Activated T-cell treated with anti-CD3 and anti-CD28 coated beads, Interleukin-2, amount 50 U/mL, for 4 hours (primary cell): Measurements from ENCODE around the gene KCNH3. TPM values are rescaled to one million over a fixed set of nuclear protein-coding genes. Genes with fewer than 3 reads are reported as not detected.

Experiments
- ATAC-seq, 2 donors: fragments of 200-7000 bp; cut with Tn5 transposase; one replicate each; pipeline ENCODE4 v1.10.0; 2021
- DNase-seq: peaks from one replicate; pipeline ENCODE4 v3.0.0-alpha.2; 2020
- H3K27me3 Mint-ChIP-seq: one replicate; pipeline ENCODE4 v1.8.0; 2021; ENCODE audit warnings: low read depth, mixed read lengths
- H3K36me3 Mint-ChIP-seq: one replicate; pipeline ENCODE4 v1.8.0; 2022; ENCODE audit warnings: mixed read lengths; ENCODE audit not compliant: insufficient read depth
- H3K4me1 Mint-ChIP-seq: one replicate; pipeline ENCODE4 v1.8.0; 2021; ENCODE audit warnings: low read depth, mixed read lengths
- H3K4me3 Mint-ChIP-seq: one replicate; pipeline ENCODE4 v1.8.0; 2021; ENCODE audit warnings: mild to moderate bottlenecking, moderate library complexity, mixed read lengths
- H3K9me3 Mint-ChIP-seq: one replicate; pipeline ENCODE4 v1.8.0; 2021; ENCODE audit warnings: mixed read lengths
- total RNA-seq, 3 donors: library from RNA; stranded (reverse); gene quantifications; one replicate each; pipeline ENCODE4 v1.2.1, GENCODE V29; 2021

Gene KCNH3
- total RNA-seq, 3 donors from 2014 or later: 1.6 to 4.0 (median 3.3) TPM

- H3K4me3 Mint-ChIP-seq: no peak overlapping the region
- DNase-seq (no peak), ATAC-seq (peak in 1 of 2 donors; percentile 3)
- H3K27me3 Mint-ChIP-seq: no peaks in the 10 kb centered on the region
- peaks cover 22% of the 10 kb centered on the region for H3K36me3 Mint-ChIP-seq
- H3K9me3 Mint-ChIP-seq: no peaks in the 10 kb centered on the region
- peaks cover 7% of the 10 kb centered on the region for H3K4me1 Mint-ChIP-seq
These were observed 18.5 kb downstream of the KCNH3 start for GRCh38 chr12:49557187-49557916.

- DNase-seq (no peak), ATAC-seq (no peak)
- Mint-ChIP-seq H3K36me3 (peaks cover 25% of the 10 kb centered on the region), H3K9me3 (no peaks in the 10 kb centered on the region), H3K4me1 (peaks cover 7% of the 10 kb centered on the region), H3K4me3 (no peak overlapping the region), H3K27me3 (no peaks in the 10 kb centered on the region)
These were observed 19.0 kb downstream of the KCNH3 start for GRCh38 chr12:49557917-49558215.

GRCh38 chr12:49558526-49558925, 19.7 kb downstream of the KCNH3 start:
- Mint-ChIP-seq H3K9me3 (no peaks in the 10 kb centered on the region), H3K4me3 (no peak overlapping the region), H3K36me3 (peaks cover 28% of the 10 kb centered on the region), H3K27me3 (no peaks in the 10 kb centered on the region), H3K4me1 (peaks cover 7% of the 10 kb centered on the region)
- DNase-seq: no peak
- no peak for ATAC-seq

- DNase-seq: no peak
- Mint-ChIP-seq H3K9me3 (no peaks in the 10 kb centered on the region), H3K4me3 (no peak overlapping the region), H3K27me3 (no peaks in the 10 kb centered on the region), H3K4me1 (peaks cover 13% of the 10 kb centered on the region), H3K36me3 (peaks cover 32% of the 10 kb centered on the region)
- ATAC-seq: no peak
These were observed 20.3 kb downstream of the KCNH3 start for GRCh38 chr12:49559011-49559675.

- peaks cover 24% of the 10 kb centered on the region for H3K4me1 Mint-ChIP-seq
- no peaks in the 10 kb centered on the region for H3K9me3 Mint-ChIP-seq
- ATAC-seq: no peak
- H3K4me3 Mint-ChIP-seq: no peak overlapping the region
- no peaks in the 10 kb centered on the region for H3K27me3 Mint-ChIP-seq
- peaks cover 36% of the 10 kb centered on the region for H3K36me3 Mint-ChIP-seq
- DNase-seq: no peak
These were observed 21.9 kb downstream of the KCNH3 start for GRCh38 chr12:49560695-49561094.

- Mint-ChIP-seq H3K9me3 (no peaks in the 10 kb centered on the region), H3K27me3 (no peaks in the 10 kb centered on the region), H3K36me3 (peaks cover 31% of the 10 kb centered on the region), H3K4me1 (peaks cover 35% of the 10 kb centered on the region), H3K4me3 (no peak overlapping the region)
- DNase-seq (no peak), ATAC-seq (no peak)
These were observed 23.4 kb downstream of the KCNH3 start for GRCh38 chr12:49562233-49562632.

DNA sequence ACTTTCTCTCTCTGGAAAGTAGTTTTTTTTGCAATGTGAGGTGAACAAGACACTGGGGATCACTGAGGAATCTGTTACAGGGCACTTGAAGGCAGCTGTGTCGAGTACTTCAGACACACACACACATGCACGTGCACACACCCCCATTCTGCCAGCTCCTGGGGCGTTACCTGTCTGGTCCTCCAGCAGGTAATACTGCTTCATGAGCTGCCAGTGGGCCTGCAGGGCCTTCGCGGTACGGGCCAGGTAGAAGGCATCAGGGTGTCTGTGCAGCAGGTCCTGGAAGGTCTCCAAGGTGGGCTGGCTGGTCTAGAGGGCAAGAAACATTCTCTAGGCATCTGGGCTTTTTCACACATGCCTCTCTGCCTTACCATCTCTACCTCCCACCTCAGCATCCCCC, 24.0 kb downstream of the KCNH3 start:
- DNase-seq (no peak), ATAC-seq (no peak)
- no peaks in the 10 kb centered on the region for H3K27me3 Mint-ChIP-seq
- H3K36me3 Mint-ChIP-seq: peaks cover 31% of the 10 kb centered on the region
- H3K9me3 Mint-ChIP-seq: no peaks in the 10 kb centered on the region
- no peak overlapping the region for H3K4me3 Mint-ChIP-seq
- peaks cover 39% of the 10 kb centered on the region for H3K4me1 Mint-ChIP-seq

- Mint-ChIP-seq H3K27me3 (no peaks in the 10 kb centered on the region), H3K9me3 (no peaks in the 10 kb centered on the region), H3K4me1 (peaks cover 49% of the 10 kb centered on the region), H3K4me3 (no peak overlapping the region), H3K36me3 (peaks cover 28% of the 10 kb centered on the region)
- no peak for ATAC-seq
- no peak for DNase-seq
These were observed 25.3 kb downstream of the KCNH3 start for GRCh38 chr12:49563951-49564685.

GRCh38 chr12:49564686-49565405, 26.0 kb downstream of the KCNH3 start:
- Mint-ChIP-seq H3K36me3 (peaks cover 25% of the 10 kb centered on the region), H3K27me3 (no peaks in the 10 kb centered on the region), H3K4me1 (peaks cover 49% of the 10 kb centered on the region), H3K4me3 (peak overlapping the region; percentile 24), H3K9me3 (no peaks in the 10 kb centered on the region)
- DNase-seq: no peak
- ATAC-seq: no peak

- Mint-ChIP-seq H3K9me3 (no peaks in the 10 kb centered on the region), H3K27me3 (no peaks in the 10 kb centered on the region), H3K4me3 (peak overlapping the region; percentile 19), H3K4me1 (peaks cover 52% of the 10 kb centered on the region), H3K36me3 (peaks cover 21% of the 10 kb centered on the region)
- DNase-seq: no peak
- ATAC-seq: no peak
These were observed 26.8 kb downstream of the KCNH3 start for GRCh38 chr12:49565406-49566265.

GRCh38 chr12:49566361-49566760, 27.5 kb downstream of the KCNH3 start:
- ATAC-seq: no peak
- H3K4me3 Mint-ChIP-seq: no peak overlapping the region
- H3K4me1 Mint-ChIP-seq: peaks cover 50% of the 10 kb centered on the region

GRCh38 chr12:49567302-49567610, 28.4 kb downstream of the KCNH3 start:
- Mint-ChIP-seq H3K4me3 (peak overlapping the region; percentile 99), H3K9me3 (no peaks in the 10 kb centered on the region), H3K27me3 (no peaks in the 10 kb centered on the region), H3K36me3 (peaks cover 21% of the 10 kb centered on the region), H3K4me1 (peaks cover 54% of the 10 kb centered on the region)
- peak; percentile 8 to 11 for ATAC-seq
- DNase-seq: no peak

More at GRCh38 chr12:49566361-49566760, 27.5 kb downstream of the KCNH3 start:
- peaks cover 21% of the 10 kb centered on the region for H3K36me3 Mint-ChIP-seq
- DNase-seq: no peak
- H3K27me3 Mint-ChIP-seq: no peaks in the 10 kb centered on the region
- H3K9me3 Mint-ChIP-seq: no peaks in the 10 kb centered on the region

GRCh38 chr12:49567611-49568441, 29.0 kb downstream of the KCNH3 start, which contains the start of gene MCRS1:
Gene MCRS1 (minus strand): TSS chr12:49568142. CDS start chr12:49566731, 1,411 bp downstream.
- H3K4me3 Mint-ChIP-seq: peak within 1 kb of the TSS; percentile 99
- H3K4me1 Mint-ChIP-seq: peaks cover 54% of the 10 kb centered on the region
- H3K27me3 Mint-ChIP-seq: no peaks in the 10 kb centered on the region
- peak; percentile 86 for DNase-seq
- peak; percentile 89 to 90 for ATAC-seq
- no peaks in the 10 kb centered on the region for H3K9me3 Mint-ChIP-seq
- peaks cover 17% of the 10 kb centered on the region for H3K36me3 Mint-ChIP-seq
